Effector memory CD8-positive, alpha-beta T cell (primary cell): ENCODE results near the gene PIP4K2A.

Experiments used
- ATAC-seq: fragments of 150-1000 bp; cut with Tn5 transposase; replicated peaks from 2 replicates; pipeline ENCODE4 v1.10.0; 2021; ENCODE audit warnings: mild to moderate bottlenecking, moderate library complexity
- DNase-seq, 3 experiments: peaks; one replicate each; pipeline ENCODE4 v3.0.0; 2021
- H3K27ac Mint-ChIP-seq, 2 donors: one replicate each; pipeline ENCODE4 v1.8.0; 2022; ENCODE audit warnings: mild to moderate bottlenecking in 2 of 2, mixed read lengths in 2 of 2, moderate library complexity in 2 of 2
- H3K27me3 Mint-ChIP-seq, 2 donors: one replicate each; pipeline ENCODE4 v1.8.0; 2022; ENCODE audit warnings: mixed read lengths in 2 of 2
- H3K36me3 Mint-ChIP-seq: one replicate; pipeline ENCODE4 v1.8.0; 2022; ENCODE audit warnings: mild to moderate bottlenecking, moderate library complexity, mixed read lengths; ENCODE audit not compliant: insufficient read depth
- H3K4me1 Mint-ChIP-seq, 2 donors: one replicate each; pipeline ENCODE4 v1.8.0; 2022; ENCODE audit warnings: low read depth in 2 of 2, mixed read lengths in 2 of 2
- H3K4me3 Mint-ChIP-seq, 2 donors: one replicate each; pipeline ENCODE4 v1.8.0; 2022; ENCODE audit warnings: mild to moderate bottlenecking in 2 of 2, mixed read lengths in 2 of 2, moderate library complexity in 2 of 2
- H3K9me3 Mint-ChIP-seq, 2 donors: one replicate each; pipeline ENCODE4 v1.8.0; 2022; ENCODE audit warnings: mixed read lengths in 2 of 2

PIP4K2A gene

DNA sequence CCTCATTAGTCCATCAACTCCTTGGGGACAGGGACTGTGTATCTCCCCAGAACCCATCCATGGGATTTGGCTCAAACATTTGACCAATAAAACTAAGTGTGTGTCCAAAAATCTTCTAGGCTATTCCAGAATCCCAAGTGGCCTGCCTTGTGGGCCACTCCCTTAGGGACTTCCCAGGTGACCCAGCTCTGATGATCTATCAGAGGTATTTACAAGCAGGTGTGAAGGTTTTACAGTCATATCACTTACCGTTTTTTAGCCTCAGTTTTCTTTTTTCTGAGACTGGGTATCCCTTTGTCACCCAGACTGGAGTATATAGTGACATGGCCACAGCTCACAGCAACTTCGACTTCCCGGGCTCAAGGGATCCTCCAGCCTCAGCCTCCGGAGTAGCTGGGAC lies 64.4 kb downstream of the PIP4K2A start:
- Mint-ChIP-seq H3K9me3 (no peaks in the 10 kb centered on the region), H3K4me3 (peak overlapping the region; percentile 81 to 82), H3K4me1 (peaks cover 79 to 81% of the 10 kb centered on the region in 2 donors), H3K27ac (peak overlapping the region; percentile 94 to 96), H3K36me3 (peaks cover 58% of the 10 kb centered on the region), H3K27me3 (no peaks in the 10 kb centered on the region)
- DNase-seq, result no peak
- no peak for ATAC-seq

DNA sequence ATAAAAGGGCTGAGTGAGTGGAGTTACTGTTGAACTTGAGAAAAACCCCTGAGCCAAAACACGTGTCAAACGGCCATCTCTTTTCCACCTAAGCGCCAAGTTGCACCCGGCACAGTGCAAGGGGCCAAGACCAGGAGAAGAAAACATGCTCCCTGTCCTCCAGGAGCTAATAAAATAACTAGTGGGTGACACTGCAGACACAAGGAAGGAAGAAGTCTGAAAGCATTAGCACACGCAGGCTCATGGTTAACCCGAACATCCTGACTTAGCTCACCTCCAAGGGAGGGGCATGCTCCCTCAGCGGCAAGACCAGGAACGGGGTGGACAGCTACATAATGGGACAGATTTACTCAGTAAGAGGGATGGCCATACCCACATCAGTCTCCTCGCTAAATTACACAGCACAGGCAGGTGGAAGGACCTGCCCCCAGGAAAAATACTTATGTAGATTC lies 65.0 kb downstream of the PIP4K2A start:
- H3K4me1 Mint-ChIP-seq, result peaks cover 78 to 82% of the 10 kb centered on the region in 2 donors
- H3K27ac Mint-ChIP-seq, result peak overlapping the region; percentile 94 to 96
- ATAC-seq (peak; percentile 31), DNase-seq (no peak)
- no peaks in the 10 kb centered on the region for H3K9me3 Mint-ChIP-seq
- no peaks in the 10 kb centered on the region for H3K27me3 Mint-ChIP-seq
- peak overlapping the region; percentile 81 to 82 for H3K4me3 Mint-ChIP-seq
- H3K36me3 Mint-ChIP-seq, result peaks cover 57% of the 10 kb centered on the region

DNA sequence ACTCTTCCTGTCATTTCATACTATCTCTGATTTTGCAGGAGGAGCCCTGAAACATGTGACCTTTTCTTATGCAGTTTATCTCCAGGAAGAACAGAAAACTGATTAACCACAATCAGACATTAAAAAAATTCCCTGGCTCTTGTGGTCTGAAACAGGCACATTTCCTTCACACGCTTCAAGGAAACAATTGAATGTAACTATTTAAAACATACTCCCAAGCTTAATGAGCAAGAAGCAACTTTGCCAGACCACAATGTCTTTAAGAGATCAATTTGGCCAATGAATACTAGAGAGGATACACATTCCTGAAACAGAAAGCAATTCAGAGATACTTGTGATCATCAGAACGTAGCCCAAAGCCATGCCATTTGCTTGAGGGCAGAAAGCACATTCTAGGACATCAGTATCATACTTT lies 65.8 kb downstream of the PIP4K2A start:
- peak overlapping the region; percentile 81 to 82 for H3K4me3 Mint-ChIP-seq
- DNase-seq, result no peak
- no peaks in the 10 kb centered on the region for H3K27me3 Mint-ChIP-seq
- no peak for ATAC-seq
- H3K9me3 Mint-ChIP-seq, result no peaks in the 10 kb centered on the region
- peaks cover 57% of the 10 kb centered on the region for H3K36me3 Mint-ChIP-seq
- H3K27ac Mint-ChIP-seq, result peak overlapping the region; percentile 94 to 96
- peaks cover 81 to 87% of the 10 kb centered on the region in 2 donors for H3K4me1 Mint-ChIP-seq

GRCh38 chr10:22647244-22647643 lies 67.1 kb downstream of the PIP4K2A start:
- H3K36me3 Mint-ChIP-seq, result peaks cover 50% of the 10 kb centered on the region
- H3K27ac Mint-ChIP-seq, result peak overlapping the region; percentile 94 to 96
- H3K4me1 Mint-ChIP-seq, result peaks cover 83 to 86% of the 10 kb centered on the region in 2 donors
- peak overlapping the region; percentile 81 to 82 for H3K4me3 Mint-ChIP-seq
- ATAC-seq (no peak), DNase-seq (no peak)
- no peaks in the 10 kb centered on the region for H3K27me3 Mint-ChIP-seq
- H3K9me3 Mint-ChIP-seq, result no peaks in the 10 kb centered on the region

DNA sequence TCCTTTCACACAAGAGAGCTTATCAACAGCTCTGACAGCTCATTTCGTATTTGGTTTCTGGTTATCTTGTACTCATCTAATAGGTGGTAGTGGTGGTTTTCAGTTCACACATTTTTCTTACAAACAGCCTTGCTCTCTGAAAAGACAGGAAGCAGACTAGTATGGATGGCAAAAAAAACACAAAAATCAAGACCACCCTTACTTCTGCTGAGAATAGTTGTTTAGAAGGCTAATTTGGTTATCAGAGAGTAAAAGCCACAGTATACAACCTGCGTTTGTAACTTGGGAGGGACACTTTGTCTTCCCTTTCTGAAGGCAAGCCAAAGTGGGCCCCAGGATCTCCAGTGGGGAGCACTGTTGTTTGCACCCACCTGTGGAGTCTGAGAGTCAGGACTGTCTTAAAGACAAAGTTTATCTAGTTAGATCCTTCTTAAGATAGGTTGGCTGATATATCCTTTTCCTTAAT lies 68.0 kb downstream of the PIP4K2A start:
- H3K36me3 Mint-ChIP-seq, result peaks cover 51% of the 10 kb centered on the region
- DNase-seq, result peak in 1 of 3 experiments; percentile 41
- H3K4me3 Mint-ChIP-seq, result peak overlapping the region; percentile 81 to 82

GRCh38 chr10:22644222-22644621 lies 70.2 kb downstream of the PIP4K2A start:
- Mint-ChIP-seq H3K9me3 (no peaks in the 10 kb centered on the region), H3K36me3 (peaks cover 36% of the 10 kb centered on the region), H3K27ac (peak overlapping the region; percentile 92 to 96), H3K4me1 (peaks cover 72 to 73% of the 10 kb centered on the region in 2 donors), H3K4me3 (peak overlapping the region; percentile 60 to 74), H3K27me3 (no peaks in the 10 kb centered on the region)
- ATAC-seq, result no peak
- DNase-seq, result no peak

More for the DNA sequence above, 68.0 kb downstream of the PIP4K2A start:
- ATAC-seq, result peak; percentile 82
- H3K27ac Mint-ChIP-seq, result peak overlapping the region; percentile 94 to 96
- peaks cover 84 to 85% of the 10 kb centered on the region in 2 donors for H3K4me1 Mint-ChIP-seq
- no peaks in the 10 kb centered on the region for H3K27me3 Mint-ChIP-seq
- H3K9me3 Mint-ChIP-seq, result no peaks in the 10 kb centered on the region

GRCh38 chr10:22643775-22644174 lies 70.6 kb downstream of the PIP4K2A start:
- Mint-ChIP-seq H3K27me3 (no peaks in the 10 kb centered on the region), H3K9me3 (no peaks in the 10 kb centered on the region), H3K27ac (peak overlapping the region; percentile 92 to 96), H3K4me3 (peak overlapping the region; percentile 60 to 74), H3K36me3 (peaks cover 32% of the 10 kb centered on the region), H3K4me1 (peaks cover 72 to 74% of the 10 kb centered on the region in 2 donors)
- DNase-seq (no peak), ATAC-seq (no peak)

GRCh38 chr10:22643116-22643515 lies 71.3 kb downstream of the PIP4K2A start:
- Mint-ChIP-seq H3K27me3 (no peaks in the 10 kb centered on the region), H3K27ac (peak overlapping the region; percentile 92 to 96), H3K4me1 (peaks cover 72 to 74% of the 10 kb centered on the region in 2 donors), H3K4me3 (peak overlapping the region; percentile 60 to 74), H3K9me3 (no peaks in the 10 kb centered on the region), H3K36me3 (peaks cover 35% of the 10 kb centered on the region)
- DNase-seq, result no peak
- ATAC-seq, result no peak

DNA sequence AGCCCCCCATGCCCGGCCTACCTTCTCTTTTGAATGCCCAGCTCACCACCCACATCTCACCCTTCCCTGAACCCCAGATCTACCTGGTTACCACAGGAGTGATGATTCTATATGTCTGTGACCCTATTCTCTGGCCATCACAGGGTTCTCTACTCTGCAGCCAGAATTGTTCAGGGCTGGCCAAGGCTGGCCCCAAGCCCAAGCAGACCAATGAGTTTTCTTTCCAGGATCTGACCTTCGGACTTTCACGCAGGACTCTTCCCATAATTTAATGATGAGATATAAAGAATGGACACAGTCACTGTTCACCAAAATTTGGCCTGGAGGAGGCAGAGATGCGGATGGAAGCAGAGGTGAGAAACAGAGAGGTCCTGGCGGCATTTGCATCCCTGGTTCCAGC lies 72.6 kb downstream of the PIP4K2A start:
- Mint-ChIP-seq H3K4me3 (peak overlapping the region; percentile 53 to 54), H3K27me3 (no peaks in the 10 kb centered on the region), H3K4me1 (peaks cover 69 to 72% of the 10 kb centered on the region in 2 donors), H3K27ac (peak overlapping the region; percentile 93 to 96), H3K36me3 (peaks cover 25% of the 10 kb centered on the region), H3K9me3 (peaks cover 2% of the 10 kb centered on the region in 2 donors)
- ATAC-seq (no peak), DNase-seq (no peak)

- H3K4me3 Mint-ChIP-seq, result peak overlapping the region; percentile 25 to 30
- no peak for DNase-seq
- ATAC-seq, result no peak
- peaks cover 3 to 5% of the 10 kb centered on the region in 2 donors for H3K9me3 Mint-ChIP-seq
- H3K27me3 Mint-ChIP-seq, result no peaks in the 10 kb centered on the region
- H3K27ac Mint-ChIP-seq, result peak overlapping the region in 1 of 2 donors; percentile 93
- H3K36me3 Mint-ChIP-seq, result peaks cover 20% of the 10 kb centered on the region
- H3K4me1 Mint-ChIP-seq, result peaks cover 70 to 74% of the 10 kb centered on the region in 2 donors
Measured at GRCh38 chr10:22640359-22640758, 74.0 kb downstream of the PIP4K2A start.

DNA sequence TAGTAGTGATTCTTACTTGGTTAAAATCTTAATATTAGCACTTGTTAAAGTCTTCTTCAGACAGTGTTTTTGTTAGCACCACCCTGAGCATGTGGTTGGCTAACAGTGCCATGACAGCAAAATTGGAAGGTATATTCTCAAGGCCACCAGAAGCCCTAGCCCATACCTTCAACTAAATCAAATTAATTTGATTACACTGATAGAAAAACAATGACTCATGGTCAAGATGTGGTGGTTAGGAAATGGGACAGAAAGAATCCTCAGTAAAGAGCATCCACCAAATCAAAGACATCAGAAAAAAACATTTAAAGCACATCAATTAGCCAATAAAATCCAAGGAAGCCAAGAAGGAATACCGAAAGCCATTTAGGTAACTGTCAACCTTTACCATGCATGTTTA lies 75.5 kb downstream of the PIP4K2A start:
- no peaks in the 10 kb centered on the region for H3K27me3 Mint-ChIP-seq
- ATAC-seq (no peak), DNase-seq (no peak)
- H3K36me3 Mint-ChIP-seq, result peaks cover 27% of the 10 kb centered on the region
- H3K4me1 Mint-ChIP-seq, result peaks cover 71 to 79% of the 10 kb centered on the region in 2 donors
- peak overlapping the region; percentile 41 to 79 for H3K4me3 Mint-ChIP-seq
- H3K9me3 Mint-ChIP-seq, result peaks cover 3 to 5% of the 10 kb centered on the region in 2 donors
- H3K27ac Mint-ChIP-seq, result peak overlapping the region; percentile 32 to 93

DNA sequence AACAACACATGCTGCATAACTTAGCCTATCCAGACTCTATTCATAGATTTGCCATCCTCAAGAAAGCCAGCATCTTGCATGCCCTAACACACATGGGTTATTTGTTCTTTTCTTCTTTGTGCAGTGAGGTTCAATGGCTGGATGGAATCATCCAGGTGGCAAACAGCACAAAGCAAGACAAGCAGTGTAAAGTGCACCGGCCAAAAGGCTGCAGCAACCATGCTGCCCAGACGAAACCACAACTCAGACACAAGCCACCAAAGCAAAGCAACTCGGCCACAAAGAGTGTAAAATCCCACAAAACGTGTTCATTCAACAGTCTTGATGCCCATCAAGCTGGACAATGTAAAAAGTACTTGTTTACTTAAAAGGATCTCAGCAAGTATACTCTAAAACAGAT lies 76.9 kb downstream of the PIP4K2A start:
- Mint-ChIP-seq H3K4me1 (peaks cover 70 to 72% of the 10 kb centered on the region in 2 donors), H3K4me3 (peak overlapping the region; percentile 79 to 81), H3K27ac (peak overlapping the region; percentile 93 to 98), H3K9me3 (peaks cover 3 to 5% of the 10 kb centered on the region in 2 donors), H3K27me3 (no peaks in the 10 kb centered on the region), H3K36me3 (peaks cover 41% of the 10 kb centered on the region)
- ATAC-seq (no peak), DNase-seq (no peak)

DNA sequence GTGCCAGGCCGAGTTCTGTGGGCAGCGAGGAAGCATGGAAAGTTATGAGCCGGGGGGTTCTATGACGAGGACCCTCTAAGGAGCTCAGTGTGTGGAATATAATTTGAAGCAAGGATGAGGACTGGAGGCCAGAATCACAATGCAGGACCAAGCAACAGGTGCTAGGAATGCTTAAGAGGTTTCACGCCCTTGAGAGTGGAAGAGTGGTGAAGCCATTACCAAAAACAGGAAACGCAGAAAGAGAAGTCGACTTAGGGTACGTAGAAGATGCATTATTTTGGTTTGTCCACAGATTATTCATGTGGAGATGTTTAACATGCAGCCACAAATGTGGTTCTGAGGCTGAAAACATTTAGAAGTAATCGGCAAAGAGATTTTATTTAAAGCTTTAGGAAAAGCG lies 78.7 kb downstream of the PIP4K2A start:
- peaks cover 73 to 74% of the 10 kb centered on the region in 2 donors for H3K4me1 Mint-ChIP-seq
- ATAC-seq, result no peak
- no peak for DNase-seq
- H3K27ac Mint-ChIP-seq, result peak overlapping the region; percentile 97 to 98
- no peaks in the 10 kb centered on the region for H3K27me3 Mint-ChIP-seq
- peaks cover 3 to 5% of the 10 kb centered on the region in 2 donors for H3K9me3 Mint-ChIP-seq
- H3K4me3 Mint-ChIP-seq, result peak overlapping the region; percentile 79 to 81
- peaks cover 47% of the 10 kb centered on the region for H3K36me3 Mint-ChIP-seq
